HEK293 (cell line): ENCODE data around the gene INSM1.

Experiments used
- CTCF ChIA-PET: fragments of 350-600 bp; formaldehyde crosslinking; extraction: SDS; loops from one replicate; lab custom pipeline; 2021; ENCODE audit warnings: antibody characterized with exemption; lab: Yijun Ruan, JAX
- POLR2A ChIA-PET: fragments of 300-600 bp; formaldehyde crosslinking; extraction: SDS; loops from one replicate; lab custom pipeline; 2020; ENCODE audit warnings: antibody characterized with exemption, inconsistent platforms; lab: Yijun Ruan, JAX
- H3K27ac ChIP-seq: fragments of 200-500 bp; sonication (Bioruptor generic); 2 replicates; pipeline ENCODE4 v1.5.1; 2014; ENCODE audit warnings: low read depth, low read length, control low read depth, inconsistent platforms; ENCODE audit errors: extremely low read depth
- H3K36me3 ChIP-seq, 2 experiments: fragments of 200-500 bp in 1 of 2; sonication (Bioruptor generic) in 1 of 2; 1 replicate in 1 of 2; 2 replicates in 1 of 2; pipeline ENCODE4 v1.5.1; 2014 to 2017; ENCODE audit warnings: inconsistent platforms in 2 of 2, low read length in 2 of 2; ENCODE audit not compliant: control insufficient read depth in 2 of 2, insufficient read depth in 1 of 2
- H3K4me1 ChIP-seq: fragments of 200-500 bp; sonication (Bioruptor generic); 2 replicates; pipeline ENCODE4 v1.5.1; 2014; ENCODE audit warnings: mild to moderate bottlenecking, low read length, inconsistent platforms; ENCODE audit not compliant: control insufficient read depth, insufficient read depth
- H3K4me3 ChIP-seq: 2 replicates; pipeline ENCODE4 v1.5.1; 2011; ENCODE audit warnings: low read depth, mild to moderate bottlenecking, control low read depth, low read length, moderate library complexity
- H3K9me3 ChIP-seq: fragments of 200-500 bp; sonication (Bioruptor generic); 2 replicates; pipeline ENCODE4 v1.5.1; 2014; ENCODE audit warnings: low read depth, low read length, inconsistent platforms; ENCODE audit not compliant: control insufficient read depth, insufficient read depth
- KLF1 ChIP-seq: fragments of 450-650 bp; formaldehyde crosslinking; IDR thresholded peaks from 2 replicates; pipeline ENCODE4 v1.5.1; 2016; ENCODE audit warnings: missing biosample characterization, missing genetic modification characterization
- MEIS1 ChIP-seq: sonication (generic); formaldehyde crosslinking; IDR thresholded peaks from 2 replicates; pipeline ENCODE4 v1.8.1; 2022; ENCODE audit warnings: missing genetic modification reagents, mild to moderate bottlenecking, borderline replicate concordance
- PRDM1 ChIP-seq: fragments of 450-650 bp; formaldehyde crosslinking; IDR thresholded peaks from 2 replicates; pipeline ENCODE4; 2016; ENCODE audit warnings: missing biosample characterization, missing genetic modification characterization
- SETDB1 ChIP-seq: IDR thresholded peaks from one replicate; pipeline ENCODE4 v1.6.1; 2017; ENCODE audit warnings: mild to moderate bottlenecking, low read length, moderate library complexity, mixed read lengths; ENCODE audit not compliant: insufficient read length
- TCF7L2 ChIP-seq: IDR thresholded peaks from 2 replicates; pipeline ENCODE4 v1.6.1; 2011; ENCODE audit warnings: low read depth, mild to moderate bottlenecking, inconsistent platforms, low read length, moderate library complexity, borderline replicate concordance
- WT1 ChIP-seq: fragments of 450-650 bp; formaldehyde crosslinking; IDR thresholded peaks from 2 replicates; pipeline ENCODE4 v1.5.1; 2016; ENCODE audit warnings: missing biosample characterization, missing genetic modification characterization
- YY1 ChIP-seq: fragments of 450-650 bp; formaldehyde crosslinking; IDR thresholded peaks from 2 replicates; pipeline ENCODE4 v1.5.1; 2018; ENCODE audit warnings: missing biosample characterization, missing genetic modification characterization
- ZBTB1 ChIP-seq: fragments of 450-650 bp; formaldehyde crosslinking; IDR thresholded peaks from 2 replicates; pipeline ENCODE4 v1.5.1; 2016; ENCODE audit warnings: missing biosample characterization, missing genetic modification characterization
- ZNF112 ChIP-seq: fragments of 450-650 bp; formaldehyde crosslinking; IDR thresholded peaks from 2 replicates; pipeline ENCODE4 v1.5.0; 2017; ENCODE audit warnings: missing biosample characterization, missing genetic modification characterization
- ZNF114 ChIP-seq: fragments of 450-650 bp; formaldehyde crosslinking; IDR thresholded peaks from 2 replicates; pipeline ENCODE4 v1.5.0; 2017; ENCODE audit warnings: missing biosample characterization, missing genetic modification characterization
- ZNF138 ChIP-seq: fragments of 450-650 bp; formaldehyde crosslinking; IDR thresholded peaks from 2 replicates; pipeline ENCODE4 v1.5.1; 2016; ENCODE audit warnings: missing biosample characterization, missing genetic modification characterization, borderline replicate concordance
- ZNF155 ChIP-seq: fragments of 450-650 bp; formaldehyde crosslinking; IDR thresholded peaks from 2 replicates; pipeline ENCODE4 v1.5.1; 2016; ENCODE audit warnings: missing biosample characterization, missing genetic modification characterization
- ZNF16 ChIP-seq: fragments of 450-650 bp; formaldehyde crosslinking; IDR thresholded peaks from 2 replicates; pipeline ENCODE4 v1.5.1; 2016; ENCODE audit warnings: low read depth, missing biosample characterization, missing genetic modification characterization
- ZNF223 ChIP-seq: fragments of 450-650 bp; formaldehyde crosslinking; IDR thresholded peaks from 2 replicates; pipeline ENCODE4 v1.5.1; 2016; ENCODE audit warnings: missing biosample characterization, missing genetic modification characterization
- ZNF274 ChIP-seq, 2 experiments: fragments of 200-500 bp in 1 of 2; fragments of 450-650 bp in 1 of 2; sonication (Bioruptor generic) in 1 of 2; formaldehyde crosslinking in 1 of 2; IDR thresholded peaks; 2 replicates each; pipeline versions ENCODE4 v1.5.1 to v1.6.1; 2014 to 2016; ENCODE audit warnings: borderline replicate concordance in 1 of 2, inconsistent platforms in 1 of 2, low read length in 1 of 2, missing biosample characterization in 1 of 2, missing genetic modification characterization in 1 of 2
- ZNF521 ChIP-seq: fragments of 450-650 bp; formaldehyde crosslinking; IDR thresholded peaks from 2 replicates; pipeline ENCODE4 v1.5.1; 2017; ENCODE audit warnings: missing biosample characterization, mild to moderate bottlenecking, missing genetic modification characterization
- ZNF560 ChIP-seq: fragments of 450-650 bp; formaldehyde crosslinking; IDR thresholded peaks from 2 replicates; pipeline ENCODE4 v1.5.1; 2017; ENCODE audit warnings: missing biosample characterization, missing genetic modification characterization, borderline replicate concordance
- ZNF571 ChIP-seq: fragments of 450-650 bp; formaldehyde crosslinking; IDR thresholded peaks from 2 replicates; pipeline ENCODE4 v1.5.0; 2017; ENCODE audit warnings: missing biosample characterization, missing genetic modification characterization
- ZNF658 ChIP-seq: fragments of 450-650 bp; formaldehyde crosslinking; IDR thresholded peaks from 2 replicates; pipeline ENCODE4; 2016; ENCODE audit warnings: missing biosample characterization, missing genetic modification characterization
- ZNF664 ChIP-seq: fragments of 450-650 bp; formaldehyde crosslinking; IDR thresholded peaks from 2 replicates; pipeline ENCODE4 v1.5.1; 2016; ENCODE audit warnings: missing biosample characterization, missing genetic modification characterization
- ZNF670 ChIP-seq: fragments of 450-650 bp; formaldehyde crosslinking; IDR thresholded peaks from 2 replicates; pipeline ENCODE4 v1.5.1; 2016; ENCODE audit warnings: missing biosample characterization, missing genetic modification characterization, low read depth
- ZSCAN23 ChIP-seq: fragments of 450-650 bp; formaldehyde crosslinking; IDR thresholded peaks from 2 replicates; pipeline ENCODE4 v1.5.1; 2016; ENCODE audit warnings: missing biosample characterization, missing genetic modification characterization
- TF ChIP-seq, protein P1 (sequence below): fragments of 450-650 bp; formaldehyde crosslinking; IDR thresholded peaks from 2 replicates; pipeline ENCODE4 v1.5.1; 2016; ENCODE audit warnings: missing biosample characterization, missing genetic modification characterization
- TF ChIP-seq, protein P2 (sequence below): fragments of 450-650 bp; formaldehyde crosslinking; conservative IDR thresholded peaks from 2 replicates; pipeline ENCODE4 v1.5.1; 2016; ENCODE audit warnings: low read depth, missing biosample characterization, missing genetic modification characterization
- TF ChIP-seq, protein P3 (sequence below): fragments of 450-650 bp; formaldehyde crosslinking; IDR thresholded peaks from 2 replicates; pipeline ENCODE4 v1.5.1; 2016; ENCODE audit warnings: missing biosample characterization, missing genetic modification characterization

The INSM1 gene

DNA sequence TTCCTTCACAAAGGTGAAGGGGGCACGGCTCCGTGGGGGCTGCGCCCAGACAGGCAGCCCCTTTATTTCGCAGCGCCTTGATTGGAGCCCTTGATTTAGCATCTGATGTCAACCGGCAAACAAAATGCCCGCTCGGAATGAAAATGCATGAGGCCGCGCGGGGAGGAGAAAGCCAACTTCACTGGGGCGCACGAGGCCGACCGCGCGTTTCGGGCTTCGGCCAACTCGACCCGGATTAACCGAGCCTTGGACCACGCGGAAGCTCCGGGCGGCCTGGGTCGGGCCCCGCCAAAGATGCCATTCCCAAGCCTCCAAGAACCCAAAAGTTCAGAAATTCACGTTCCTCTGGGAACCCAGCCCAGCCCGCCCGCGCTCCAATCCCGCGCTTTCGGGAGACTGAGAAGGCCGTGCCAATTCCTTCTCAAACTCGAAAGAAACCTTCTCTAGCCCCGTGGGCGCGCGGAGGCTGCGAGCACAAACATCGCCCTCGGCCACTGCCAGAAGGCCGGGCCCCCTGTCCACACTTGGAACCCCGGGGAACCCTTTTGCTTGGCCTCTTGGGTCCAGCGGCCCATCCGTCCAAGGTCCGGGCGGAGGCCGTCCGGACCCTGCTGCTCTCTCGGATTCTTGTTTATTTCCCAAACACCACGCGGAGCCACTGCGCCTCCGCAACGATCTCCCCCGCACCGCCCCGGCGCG is 879 bp upstream of the INSM1 start:
- Histone ChIP-seq H3K4me1 (peaks cover 11% of the 10 kb centered on the region; the same call in 1 of the 2 replicates), H3K9me3 (no peaks in the 10 kb centered on the region), H3K27ac (no peak overlapping the region), H3K36me3 (no peaks in the 10 kb centered on the region), H3K4me3 (no peak overlapping the region)
- ChIA-PET POLR2A (no interaction called here), CTCF (interaction anchor here (0.7 kb wide), 1 partner anchor 34 kb away, joined by 4 read pairs; no protein-coding TSS in a partner anchor)
- no peak for TF ChIP-seq ZNF155 (tag by site-specific recombination)
- no peak for TF ChIP-seq ZNF521 (tag by site-specific recombination)
- TF ChIP-seq SETDB1, result no peak
- TF ChIP-seq ZNF138, result no peak
- no peak for TF ChIP-seq TCF7L2
- TF ChIP-seq ZNF223 (tag by site-specific recombination), result no peak
- TF ChIP-seq ZNF664 (tag by site-specific recombination), result no peak
- no peak for TF ChIP-seq ZNF274 (IDR thresholded peaks at IDR 0.05; ENCODE audit: low read length)
- no peak for TF ChIP-seq ZNF274 (tag by site-specific recombination; IDR thresholded peaks at IDR 0.05; ENCODE audit: borderline replicate concordance)
- TF ChIP-seq ZNF114, result no peak
- no peak for TF ChIP-seq PRDM1 (tag by site-specific recombination)
- TF ChIP-seq ZNF658 (tag by site-specific recombination), result no peak
- TF ChIP-seq, protein P1, sequence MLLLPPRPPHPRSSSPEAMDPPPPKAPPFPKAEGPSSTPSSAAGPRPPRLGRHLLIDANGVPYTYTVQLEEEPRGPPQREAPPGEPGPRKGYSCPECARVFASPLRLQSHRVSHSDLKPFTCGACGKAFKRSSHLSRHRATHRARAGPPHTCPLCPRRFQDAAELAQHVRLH, result no peak

DNA sequence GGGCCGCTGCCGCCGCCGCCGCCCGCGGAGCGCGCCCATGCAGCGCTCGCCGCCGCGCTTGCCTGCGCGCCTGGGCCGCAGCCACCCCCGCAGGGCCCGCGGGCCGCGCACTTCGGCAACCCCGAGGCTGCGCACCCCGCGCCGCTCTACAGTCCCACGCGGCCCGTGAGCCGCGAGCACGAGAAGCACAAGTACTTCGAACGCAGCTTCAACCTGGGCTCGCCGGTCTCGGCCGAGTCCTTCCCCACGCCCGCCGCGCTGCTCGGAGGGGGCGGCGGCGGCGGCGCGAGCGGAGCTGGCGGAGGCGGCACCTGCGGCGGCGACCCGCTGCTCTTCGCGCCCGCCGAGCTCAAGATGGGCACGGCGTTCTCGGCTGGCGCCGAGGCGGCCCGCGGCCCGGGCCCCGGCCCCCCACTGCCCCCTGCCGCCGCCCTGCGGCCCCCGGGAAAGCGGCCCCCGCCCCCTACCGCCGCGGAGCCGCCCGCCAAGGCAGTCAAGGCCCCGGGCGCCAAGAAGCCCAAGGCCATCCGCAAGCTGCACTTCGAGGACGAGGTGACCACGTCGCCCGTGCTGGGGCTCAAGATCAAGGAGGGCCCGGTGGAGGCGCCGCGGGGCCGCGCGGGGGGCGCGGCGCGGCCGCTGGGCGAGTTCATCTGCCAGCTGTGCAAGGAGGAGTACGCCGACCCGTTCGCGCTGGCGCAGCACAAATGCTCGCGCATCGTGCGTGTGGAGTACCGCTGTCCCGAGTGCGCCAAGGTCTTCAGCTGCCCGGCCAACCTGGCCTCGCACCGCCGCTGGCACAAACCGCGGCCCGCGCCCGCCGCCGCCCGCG is 730 bp downstream of the INSM1 start:
- peak overlapping the region; percentile 43 for H3K4me3 ChIP-seq
- CTCF ChIA-PET, result interaction anchor here (0.7 kb wide), 1 partner anchor 1202 kb away, joined by 3 read pairs; no protein-coding TSS in a partner anchor
- H3K9me3 ChIP-seq, result no peaks in the 10 kb centered on the region
- H3K4me1 ChIP-seq, result peaks cover 7% of the 10 kb centered on the region; the same call in 1 of the 2 replicates
- no peaks in the 10 kb centered on the region for H3K36me3 ChIP-seq
- POLR2A ChIA-PET, result no interaction called here
- peak overlapping the region; percentile 82; the same call in 1 of the 2 replicates for H3K27ac ChIP-seq
- TF ChIP-seq, protein P2, sequence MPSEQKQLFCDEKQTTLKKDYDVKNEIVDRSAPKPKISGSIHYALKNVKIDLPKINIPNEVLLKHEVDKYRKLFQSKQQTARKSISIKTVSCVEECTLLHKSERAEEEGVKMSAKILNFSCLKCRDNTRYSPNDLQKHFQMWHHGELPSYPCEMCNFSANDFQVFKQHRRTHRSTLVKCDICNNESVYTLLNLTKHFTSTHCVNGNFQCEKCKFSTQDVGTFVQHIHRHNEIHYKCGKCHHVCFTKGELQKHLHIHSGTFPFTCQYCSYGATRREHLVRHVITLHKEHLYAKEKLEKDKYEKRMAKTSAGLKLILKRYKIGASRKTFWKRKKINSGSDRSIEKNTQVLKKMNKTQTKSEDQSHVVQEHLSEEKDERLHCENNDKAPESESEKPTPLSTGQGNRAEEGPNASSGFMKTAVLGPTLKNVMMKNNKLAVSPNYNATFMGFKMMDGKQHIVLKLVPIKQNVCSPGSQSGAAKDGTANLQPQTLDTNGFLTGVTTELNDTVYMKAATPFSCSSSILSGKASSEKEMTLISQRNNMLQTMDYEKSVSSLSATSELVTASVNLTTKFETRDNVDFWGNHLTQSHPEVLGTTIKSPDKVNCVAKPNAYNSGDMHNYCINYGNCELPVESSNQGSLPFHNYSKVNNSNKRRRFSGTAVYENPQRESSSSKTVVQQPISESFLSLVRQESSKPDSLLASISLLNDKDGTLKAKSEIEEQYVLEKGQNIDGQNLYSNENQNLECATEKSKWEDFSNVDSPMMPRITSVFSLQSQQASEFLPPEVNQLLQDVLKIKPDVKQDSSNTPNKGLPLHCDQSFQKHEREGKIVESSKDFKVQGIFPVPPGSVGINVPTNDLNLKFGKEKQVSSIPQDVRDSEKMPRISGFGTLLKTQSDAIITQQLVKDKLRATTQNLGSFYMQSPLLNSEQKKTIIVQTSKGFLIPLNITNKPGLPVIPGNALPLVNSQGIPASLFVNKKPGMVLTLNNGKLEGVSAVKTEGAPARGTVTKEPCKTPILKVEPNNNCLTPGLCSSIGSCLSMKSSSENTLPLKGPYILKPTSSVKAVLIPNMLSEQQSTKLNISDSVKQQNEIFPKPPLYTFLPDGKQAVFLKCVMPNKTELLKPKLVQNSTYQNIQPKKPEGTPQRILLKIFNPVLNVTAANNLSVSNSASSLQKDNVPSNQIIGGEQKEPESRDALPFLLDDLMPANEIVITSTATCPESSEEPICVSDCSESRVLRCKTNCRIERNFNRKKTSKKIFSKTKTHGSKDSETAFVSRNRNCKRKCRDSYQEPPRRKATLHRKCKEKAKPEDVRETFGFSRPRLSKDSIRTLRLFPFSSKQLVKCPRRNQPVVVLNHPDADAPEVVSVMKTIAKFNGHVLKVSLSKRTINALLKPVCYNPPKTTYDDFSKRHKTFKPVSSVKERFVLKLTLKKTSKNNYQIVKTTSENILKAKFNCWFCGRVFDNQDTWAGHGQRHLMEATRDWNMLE, result no peak
- TF ChIP-seq ZNF114, result no peak
- no peak for TF ChIP-seq ZNF274 (IDR thresholded peaks at IDR 0.05; ENCODE audit: low read length)
- TF ChIP-seq ZNF274 (tag by site-specific recombination; IDR thresholded peaks at IDR 0.05; ENCODE audit: borderline replicate concordance), result no peak
- TF ChIP-seq ZNF112, result no peak
- TF ChIP-seq WT1 (tag by site-specific recombination), result no peak
- TF ChIP-seq ZNF670 (tag by site-specific recombination), result no peak
- TF ChIP-seq YY1 (tag by site-specific recombination), result no peak
- no peak for TF ChIP-seq ZNF560 (tag by site-specific recombination)
- no peak for TF ChIP-seq ZNF571 (tag by site-specific recombination)
- TF ChIP-seq ZSCAN23 (tag by site-specific recombination), result no peak
- TF ChIP-seq ZBTB1 (tag by site-specific recombination), result no peak
- no peak for TF ChIP-seq ZNF16 (tag by site-specific recombination)
- TF ChIP-seq, protein P3, sequence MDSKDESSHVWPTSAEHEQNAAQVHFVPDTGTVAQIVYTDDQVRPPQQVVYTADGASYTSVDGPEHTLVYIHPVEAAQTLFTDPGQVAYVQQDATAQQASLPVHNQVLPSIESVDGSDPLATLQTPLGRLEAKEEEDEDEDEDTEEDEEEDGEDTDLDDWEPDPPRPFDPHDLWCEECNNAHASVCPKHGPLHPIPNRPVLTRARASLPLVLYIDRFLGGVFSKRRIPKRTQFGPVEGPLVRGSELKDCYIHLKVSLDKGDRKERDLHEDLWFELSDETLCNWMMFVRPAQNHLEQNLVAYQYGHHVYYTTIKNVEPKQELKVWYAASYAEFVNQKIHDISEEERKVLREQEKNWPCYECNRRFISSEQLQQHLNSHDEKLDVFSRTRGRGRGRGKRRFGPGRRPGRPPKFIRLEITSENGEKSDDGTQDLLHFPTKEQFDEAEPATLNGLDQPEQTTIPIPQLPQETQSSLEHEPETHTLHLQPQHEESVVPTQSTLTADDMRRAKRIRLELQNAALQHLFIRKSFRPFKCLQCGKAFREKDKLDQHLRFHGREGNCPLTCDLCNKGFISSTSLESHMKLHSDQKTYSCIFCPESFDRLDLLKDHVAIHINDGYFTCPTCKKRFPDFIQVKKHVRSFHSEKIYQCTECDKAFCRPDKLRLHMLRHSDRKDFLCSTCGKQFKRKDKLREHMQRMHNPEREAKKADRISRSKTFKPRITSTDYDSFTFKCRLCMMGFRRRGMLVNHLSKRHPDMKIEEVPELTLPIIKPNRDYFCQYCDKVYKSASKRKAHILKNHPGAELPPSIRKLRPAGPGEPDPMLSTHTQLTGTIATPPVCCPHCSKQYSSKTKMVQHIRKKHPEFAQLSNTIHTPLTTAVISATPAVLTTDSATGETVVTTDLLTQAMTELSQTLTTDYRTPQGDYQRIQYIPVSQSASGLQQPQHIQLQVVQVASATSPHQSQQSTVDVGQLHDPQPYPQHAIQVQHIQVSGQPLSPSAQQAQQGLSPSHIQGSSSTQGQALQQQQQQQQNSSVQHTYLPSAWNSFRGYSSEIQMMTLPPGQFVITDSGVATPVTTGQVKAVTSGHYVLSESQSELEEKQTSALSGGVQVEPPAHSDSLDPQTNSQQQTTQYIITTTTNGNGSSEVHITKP, result peak; percentile 19; the same call in 1 of the 2 replicates
- TF ChIP-seq KLF1 (tag by site-specific recombination), result no peak
- no peak for TF ChIP-seq MEIS1 (CRISPR knock-in tag)
